Stimulated activated CD8-positive, alpha-beta memory T cell treated with anti-CD3 and anti-CD28 coated beads, Interleukin-7, amount 100 ng/mL, for 48 hours (primary cell): ENCODE measurements around the gene AHDC1.
A peak's percentile ranks its signal among the peaks of the same experiment; 100 is the strongest.

Experiments
- DNase-seq, 2 donors: peaks; one replicate each; pipeline ENCODE4 v3.0.0-alpha.2; 2020; ENCODE audit warnings: low read depth in 1 of 2; ENCODE audit errors: extremely low read depth in 1 of 2

The AHDC1 gene

DNA sequence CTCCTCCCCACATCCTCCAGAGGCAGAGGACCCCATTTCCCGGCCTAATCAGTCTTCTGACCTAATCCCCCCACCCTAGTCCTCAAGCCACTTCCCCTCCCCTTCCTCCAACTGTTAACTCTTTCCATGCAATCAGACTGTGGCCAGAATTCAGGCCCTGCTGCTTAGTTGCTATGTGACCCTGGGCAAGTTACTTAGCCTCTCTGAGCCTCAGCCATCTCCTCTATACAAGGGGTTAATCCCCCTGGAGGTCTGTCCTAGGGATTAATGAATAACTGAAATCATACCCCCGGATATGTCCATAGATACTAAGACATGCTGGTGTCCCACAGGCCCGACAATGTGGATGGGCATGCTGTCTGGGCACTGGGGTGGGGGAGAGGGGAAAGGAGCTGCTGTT is 18.3 kb downstream of the AHDC1 start:
- no peak for DNase-seq

DNA sequence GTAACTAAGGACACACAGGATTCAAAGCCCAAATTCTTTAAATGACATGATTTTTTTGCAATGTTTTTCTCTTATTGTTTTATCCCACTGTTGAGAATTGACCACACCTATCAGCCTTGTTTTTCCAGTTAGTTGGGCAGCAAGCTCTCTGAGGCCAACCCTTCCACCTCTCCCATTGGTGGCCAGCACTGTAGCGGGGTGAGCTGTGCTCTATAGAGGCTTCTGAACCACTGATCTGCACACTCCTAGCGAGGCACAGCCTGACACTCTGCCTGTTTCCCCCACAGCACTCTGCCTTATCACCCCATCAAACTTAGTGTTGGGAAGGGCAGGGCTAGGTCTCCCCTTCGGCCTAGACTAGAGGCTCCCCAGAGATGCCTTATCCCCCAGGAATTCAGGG is 19.5 kb downstream of the AHDC1 start:
- no peak for DNase-seq

DNA sequence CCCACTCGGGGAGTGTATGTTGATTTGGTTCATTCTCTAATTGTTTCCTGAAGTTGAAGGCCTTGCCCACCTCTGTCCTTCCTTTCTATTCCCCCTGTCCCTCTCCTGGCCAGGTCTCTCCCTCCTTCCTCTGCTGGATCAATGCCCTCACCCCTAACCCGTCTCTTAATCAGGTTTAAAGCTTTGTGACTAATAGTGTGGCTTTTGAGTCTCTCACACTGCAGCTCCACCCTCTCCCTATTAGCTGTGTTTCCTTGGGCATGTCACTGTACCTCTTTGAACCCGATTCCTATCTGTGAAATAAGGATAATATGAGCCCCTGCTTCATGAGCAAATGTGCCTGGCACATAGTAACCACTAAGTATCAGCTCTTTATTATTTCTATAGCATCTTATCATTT is 20.5 kb downstream of the AHDC1 start:
- DNase-seq = no peak

DNA sequence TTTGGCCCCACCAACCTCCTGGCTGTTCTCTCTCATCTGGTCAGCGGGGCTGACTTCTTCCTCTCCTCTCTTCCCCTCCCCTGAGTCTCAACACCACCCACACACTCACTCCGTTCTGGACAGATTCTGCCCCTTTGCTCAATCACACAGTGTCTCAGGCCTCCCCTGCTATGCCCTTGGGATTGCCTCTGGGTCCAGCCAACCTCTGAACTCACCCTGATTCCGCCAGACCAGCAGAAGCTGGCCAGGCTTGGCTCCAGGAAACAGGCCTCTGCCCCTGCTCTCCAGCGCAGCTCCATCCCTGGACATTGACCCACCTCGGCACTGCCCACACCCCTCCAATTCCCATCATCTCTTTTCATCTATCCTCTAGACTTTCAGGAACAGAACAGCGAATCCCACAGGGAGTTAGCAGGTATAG is 22.1 kb downstream of the AHDC1 start:
- no peak for DNase-seq

DNA sequence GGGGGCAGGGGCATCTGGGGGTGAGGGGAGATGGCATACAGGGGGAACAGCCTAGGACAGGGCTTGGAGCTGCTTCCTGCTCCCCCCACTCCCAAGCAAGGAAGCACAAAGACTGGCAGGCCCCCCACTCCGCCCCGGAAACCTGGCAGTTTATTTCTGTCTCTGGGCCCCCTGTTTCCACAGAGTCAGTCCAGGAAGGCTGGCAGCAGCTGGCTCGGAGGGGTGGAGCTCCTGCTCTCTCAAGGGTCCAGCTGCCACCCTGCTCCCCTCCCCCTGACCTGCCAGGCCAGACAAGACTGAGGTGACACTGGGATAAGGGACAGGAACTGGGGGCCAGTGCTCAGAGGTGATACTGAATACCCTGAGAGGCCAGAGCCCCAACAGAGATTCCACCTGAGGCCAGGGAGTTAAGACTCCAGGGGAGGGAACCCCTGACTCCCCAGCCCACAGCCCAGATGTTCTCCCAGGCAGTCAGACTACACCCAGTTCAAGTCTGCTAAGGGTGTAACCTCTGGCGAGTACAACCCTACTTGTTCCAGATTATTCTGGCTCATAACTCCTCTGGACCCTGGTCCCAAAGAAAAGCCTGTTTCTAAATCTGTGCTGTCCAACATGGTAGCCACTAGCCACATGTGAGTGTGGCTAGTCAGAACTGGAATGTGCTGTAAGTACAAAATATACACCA is 26.3 kb downstream of the AHDC1 start:
- no peak for DNase-seq

DNA sequence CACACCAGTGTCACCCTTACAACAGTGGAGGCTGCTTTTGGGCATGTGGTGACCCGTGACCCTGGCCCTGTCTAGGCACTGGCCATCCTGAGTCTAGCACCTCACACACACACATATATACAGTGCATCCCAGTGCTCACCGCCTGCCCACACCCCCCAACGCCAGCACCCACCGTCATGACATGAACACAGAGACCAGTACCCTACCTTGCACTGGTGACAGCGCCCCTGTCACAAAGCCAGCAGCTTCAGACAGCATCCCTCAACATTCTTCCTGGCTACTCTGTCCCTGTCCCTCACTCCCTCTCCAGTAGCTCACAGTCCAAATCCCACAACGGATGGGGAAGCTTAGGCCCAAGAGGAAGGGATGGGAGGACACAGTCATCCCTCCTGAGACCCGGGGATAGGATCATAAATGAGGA is 27.1 kb downstream of the AHDC1 start:
- no peak for DNase-seq

DNA sequence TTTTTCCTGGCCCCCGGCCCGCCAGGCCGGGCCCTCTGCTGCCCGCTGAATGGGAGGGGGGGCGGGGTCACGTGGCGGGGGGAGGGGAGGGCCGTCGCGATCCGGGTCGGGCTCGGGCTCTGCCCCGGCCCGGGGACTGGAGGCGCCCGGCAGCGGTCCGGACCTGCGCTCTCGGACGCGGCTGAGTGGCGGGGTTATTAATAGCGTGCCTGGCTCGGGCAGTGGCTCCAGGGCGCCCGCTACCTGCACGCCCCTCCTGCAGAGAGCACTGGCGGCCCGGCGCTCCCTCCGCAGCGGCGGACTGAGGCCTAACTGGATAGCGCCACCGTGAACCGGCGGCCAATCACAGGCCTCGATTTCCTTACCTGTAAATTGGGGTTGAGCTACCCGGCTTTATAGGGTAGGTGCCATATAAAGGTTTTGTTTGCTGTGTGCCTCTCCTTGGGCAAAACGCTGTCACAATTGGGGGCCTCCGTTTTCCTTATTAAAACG is 28.1 kb downstream of the AHDC1 start:
- no peak for DNase-seq

DNA sequence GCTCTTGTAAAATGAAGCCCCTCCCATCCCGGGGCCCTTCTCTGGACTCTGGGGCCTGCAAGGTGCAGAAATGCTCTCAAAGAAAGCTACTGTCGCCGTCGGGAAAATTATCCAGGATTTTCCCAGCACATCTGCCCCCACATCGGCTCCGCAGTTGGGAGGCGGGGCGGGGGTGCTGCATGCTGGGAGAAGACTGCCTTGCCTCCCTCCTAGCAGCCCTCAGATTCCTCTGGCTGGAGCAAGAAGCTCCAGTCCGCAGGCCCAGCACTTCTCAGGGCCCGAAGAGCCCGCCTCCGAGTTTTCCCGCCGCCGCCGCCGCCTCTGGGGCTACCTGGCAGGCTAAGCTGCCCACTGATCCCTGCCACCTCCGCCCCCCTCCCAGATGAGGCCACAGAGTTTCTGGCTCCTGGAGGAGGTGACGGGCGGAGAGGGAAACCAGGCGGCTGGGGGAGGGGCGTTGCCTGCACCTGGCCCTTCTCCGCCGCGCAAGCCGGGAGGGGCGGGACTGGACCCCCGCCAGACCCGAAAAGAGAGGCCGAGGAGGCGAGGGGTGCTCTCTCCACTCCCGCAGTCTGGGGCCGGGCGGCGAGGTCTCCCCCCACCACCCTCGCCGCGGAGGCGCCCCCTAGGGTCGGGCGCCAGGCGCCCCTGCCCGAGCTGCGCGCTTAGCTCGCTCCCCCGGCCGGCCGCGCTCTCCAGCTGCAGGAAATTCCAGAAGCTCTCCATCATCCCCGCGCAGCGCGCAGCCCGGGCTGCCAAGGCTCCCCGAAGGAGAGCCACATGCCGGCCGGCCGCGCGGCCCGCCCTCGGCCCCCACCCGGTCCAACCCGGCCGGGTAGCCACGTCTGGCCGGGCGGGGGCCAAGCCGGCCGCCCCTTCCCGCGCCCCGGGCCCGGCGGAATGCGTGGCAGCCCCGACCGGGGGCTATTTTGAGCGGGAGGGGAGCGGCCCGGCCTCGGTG is 28.8 kb downstream of the AHDC1 start:
- no peak for DNase-seq

DNA sequence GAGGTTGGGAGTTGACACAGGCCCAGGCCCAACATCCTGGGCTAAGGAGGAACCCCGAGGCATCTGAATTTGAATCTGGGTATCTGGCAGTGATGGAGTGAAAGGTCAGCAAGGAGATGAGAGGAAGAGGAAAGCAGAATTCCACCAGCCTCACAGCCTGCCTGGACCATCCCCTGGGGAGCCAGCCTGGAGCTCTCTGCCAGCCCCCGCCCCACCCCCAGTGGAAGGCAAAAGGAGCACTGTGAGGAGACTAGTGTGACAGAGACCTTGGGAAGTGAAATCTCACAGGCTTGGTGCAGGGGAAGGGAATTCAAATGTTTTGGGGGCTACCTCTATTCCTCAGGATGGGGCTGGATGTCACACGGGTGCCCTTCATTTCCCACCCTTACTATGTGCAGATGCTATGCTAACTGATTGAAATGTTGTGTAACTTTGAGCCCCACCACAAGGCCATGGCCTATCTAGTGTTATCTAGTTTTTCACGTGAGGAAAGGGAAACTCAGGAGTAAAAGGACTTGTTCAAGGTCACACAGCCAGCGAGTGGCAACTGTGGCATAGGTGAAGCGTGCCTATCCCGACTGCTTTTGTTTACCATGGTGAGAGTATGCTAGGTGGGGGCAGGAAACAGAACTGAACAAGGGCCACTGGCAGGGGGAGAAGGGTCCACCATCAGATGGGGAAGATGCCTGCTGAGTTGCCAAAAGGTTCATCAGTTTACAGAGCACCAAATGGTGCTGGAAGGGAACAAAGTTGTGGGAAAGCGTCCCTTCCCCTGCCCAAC is 29.8 kb downstream of the AHDC1 start:
- no peak for DNase-seq

DNA sequence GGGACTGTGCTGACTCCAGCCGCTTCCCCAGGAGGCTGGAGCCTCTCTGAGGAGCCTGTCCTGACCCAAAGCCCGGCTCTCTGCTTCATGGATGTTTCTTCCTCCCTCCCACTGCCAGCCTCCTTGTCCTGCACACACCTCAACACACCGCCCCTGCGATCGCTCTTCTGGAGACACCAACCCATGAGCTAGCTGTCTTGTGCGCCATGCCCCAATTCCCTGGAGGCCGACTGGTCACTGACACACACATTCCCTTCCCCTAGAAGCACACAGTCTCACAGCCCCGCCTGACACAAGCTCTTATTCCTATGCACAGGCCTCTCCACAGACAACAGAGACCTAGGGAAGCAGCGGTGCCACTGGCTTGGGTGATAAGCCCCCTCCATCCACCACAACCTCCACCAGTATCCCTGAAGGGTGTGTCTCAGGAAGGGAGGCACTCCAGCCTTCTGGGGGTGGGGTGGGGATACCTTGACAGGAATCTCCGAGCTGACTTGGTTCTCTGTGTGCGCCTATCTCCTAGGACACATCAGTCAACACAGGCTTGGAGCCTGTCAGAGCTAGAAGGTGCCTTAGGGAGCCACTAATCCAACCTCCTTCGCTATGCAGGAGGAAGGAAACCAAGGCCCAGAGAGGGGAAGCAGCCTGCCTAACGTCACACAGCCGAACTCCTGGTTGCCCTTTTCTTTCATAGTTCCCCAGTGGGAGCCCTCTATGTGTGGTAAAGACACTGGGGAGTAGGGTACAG is 31.1 kb downstream of the AHDC1 start:
- no peak for DNase-seq

DNA sequence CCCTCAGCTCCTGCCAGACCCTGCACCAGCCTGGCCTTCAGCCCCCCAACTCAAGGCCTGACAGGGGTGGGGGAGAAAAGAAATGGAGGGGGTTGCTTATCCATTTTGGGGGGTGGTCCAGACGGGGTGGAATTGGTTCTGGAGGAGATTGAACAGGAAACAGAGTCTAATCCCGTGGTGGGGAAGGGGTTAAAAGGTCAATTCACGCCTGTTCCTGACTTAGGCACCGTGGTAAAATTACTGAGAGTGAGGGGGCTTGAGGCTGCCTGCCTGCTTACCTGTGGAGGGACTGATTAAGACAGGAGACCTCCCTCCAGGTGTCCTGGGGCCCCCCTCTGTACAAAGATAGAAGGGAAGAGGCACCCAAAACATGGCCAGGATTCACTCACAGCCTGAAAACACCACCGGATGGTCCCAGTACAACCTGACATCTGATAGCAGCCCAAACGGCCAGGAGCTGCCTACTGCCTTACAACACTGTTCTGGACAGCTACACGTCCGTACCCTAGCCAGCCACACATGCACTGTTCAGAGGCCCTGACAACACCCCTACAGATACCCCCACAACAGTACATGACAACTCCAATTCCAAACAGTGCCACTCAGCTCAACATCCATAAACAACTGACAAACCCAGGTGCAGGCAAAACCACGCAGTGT is 31.8 kb downstream of the AHDC1 start:
- DNase-seq = no peak

DNA sequence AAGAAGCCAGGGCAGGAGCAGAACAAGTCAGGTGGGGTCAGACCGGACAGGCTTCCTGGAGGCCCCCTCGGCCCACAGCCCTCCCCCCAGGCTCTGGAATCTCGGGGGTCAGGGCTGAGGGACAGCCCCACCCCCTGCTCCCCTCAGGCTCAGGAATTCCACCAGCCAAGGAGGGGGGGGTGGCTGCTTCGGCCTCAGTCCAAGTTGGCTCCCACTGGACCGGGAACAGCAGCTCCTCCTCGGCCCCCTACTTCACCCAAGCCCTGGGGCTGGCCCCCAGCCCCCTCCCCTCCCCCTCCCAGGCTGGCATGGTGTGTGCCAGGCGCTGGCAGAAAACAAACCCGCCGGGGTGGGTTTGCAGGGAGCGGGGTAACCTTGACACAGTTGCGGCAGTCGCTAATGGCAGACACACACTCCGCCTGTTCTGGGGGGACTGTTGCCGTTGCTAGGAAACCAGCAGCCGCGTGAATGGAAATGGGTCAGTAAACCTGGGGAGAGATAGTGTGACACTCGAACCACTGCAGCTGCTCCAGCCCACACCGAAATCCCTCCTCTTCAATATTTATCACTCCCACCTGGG is 32.4 kb downstream of the AHDC1 start:
- no peak for DNase-seq

DNA sequence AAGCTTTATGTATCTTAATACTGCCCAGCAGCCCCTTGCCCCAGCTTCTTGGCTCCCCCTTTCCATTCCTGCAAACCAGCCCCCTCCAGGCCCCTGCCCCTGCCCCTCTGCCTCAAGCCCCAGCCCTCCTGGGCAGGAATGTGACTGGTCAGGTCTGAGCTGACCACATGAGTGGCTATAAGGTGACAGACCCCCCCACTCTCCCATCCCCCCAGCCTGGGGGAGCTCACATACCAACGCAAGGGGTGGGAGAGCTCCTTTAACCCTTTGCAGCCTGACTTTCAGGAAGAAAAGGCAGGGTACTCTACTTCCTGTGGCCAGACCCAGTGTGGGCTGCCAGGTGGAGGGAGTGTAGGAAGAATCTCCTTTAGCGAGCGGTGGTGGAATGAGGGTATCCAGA is 33.2 kb downstream of the AHDC1 start:
- no peak for DNase-seq

DNA sequence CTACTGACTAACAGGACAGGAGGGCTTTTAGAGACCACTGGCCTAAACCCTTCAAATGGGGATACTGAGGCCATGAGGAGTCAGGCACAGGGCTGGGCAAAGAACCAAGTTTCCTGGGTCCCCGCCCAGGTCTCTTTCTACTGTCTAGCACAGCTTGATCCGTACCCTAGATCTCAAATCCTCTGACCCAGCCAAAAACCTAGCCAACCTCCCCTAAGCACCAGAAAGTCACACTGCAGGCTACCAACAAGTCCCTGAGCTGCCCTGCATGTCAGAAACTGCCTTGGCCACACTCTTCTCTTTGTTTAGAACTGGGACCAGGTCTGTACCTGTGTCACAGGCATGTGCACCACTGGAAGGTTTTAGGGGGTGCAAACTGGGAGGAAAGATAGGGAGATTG is 33.6 kb downstream of the AHDC1 start:
- no peak for DNase-seq

DNA sequence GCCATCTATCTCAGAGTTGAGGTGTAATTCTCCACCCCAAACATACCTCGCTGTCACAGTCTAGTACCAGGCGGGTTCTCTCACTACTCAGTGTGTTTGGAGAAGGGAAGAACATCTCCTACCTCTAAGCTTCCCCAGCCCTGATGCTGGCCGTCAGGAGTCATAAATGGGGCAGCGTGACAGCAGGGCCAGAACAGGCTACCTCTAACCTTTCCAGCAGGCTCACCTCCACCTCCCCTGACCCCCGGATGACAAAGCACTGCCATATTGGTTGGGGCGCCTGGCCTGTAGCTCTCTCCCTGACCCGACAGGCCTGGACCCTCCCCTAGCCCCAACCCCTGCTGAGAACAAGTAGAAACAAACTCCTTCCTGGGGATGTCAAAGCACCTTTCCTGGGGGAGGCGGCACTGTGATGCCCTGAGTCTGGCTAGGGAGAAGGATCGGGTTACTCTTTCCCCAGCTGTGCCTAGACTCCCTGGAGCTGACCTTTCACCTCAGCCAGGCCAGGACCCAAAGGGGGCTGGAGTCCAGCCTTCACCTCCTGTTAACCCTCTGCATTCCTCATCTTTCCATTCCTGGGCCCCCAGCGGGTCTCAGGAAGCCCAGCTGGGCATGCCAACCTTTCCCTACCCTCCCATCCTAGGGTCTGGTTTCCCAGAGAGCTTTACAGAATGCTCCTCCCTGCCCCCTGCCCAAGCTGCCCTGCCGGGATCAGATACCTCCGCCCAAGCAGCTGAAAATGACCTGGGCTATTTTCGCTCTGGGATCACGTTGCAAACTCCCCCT is 34.2 kb downstream of the AHDC1 start:
- no peak for DNase-seq

DNA sequence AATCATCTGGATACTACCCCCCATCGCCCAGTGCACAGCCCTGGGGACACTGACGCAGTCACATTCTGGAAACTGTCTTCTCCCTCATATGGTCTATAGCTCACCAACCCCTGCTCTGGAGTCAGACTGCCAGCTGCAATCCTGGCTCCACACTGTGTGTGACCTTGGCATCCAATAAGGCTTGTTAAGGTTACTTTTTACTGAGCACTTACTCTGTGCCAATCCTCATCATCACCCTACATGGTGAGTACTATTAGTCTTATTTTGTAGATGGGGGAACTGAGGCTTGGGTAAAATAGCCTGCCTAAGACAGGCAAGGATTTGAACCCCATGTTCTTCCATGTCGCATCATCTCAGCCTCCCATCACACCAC is 34.9 kb downstream of the AHDC1 start:
- no peak for DNase-seq

DNA sequence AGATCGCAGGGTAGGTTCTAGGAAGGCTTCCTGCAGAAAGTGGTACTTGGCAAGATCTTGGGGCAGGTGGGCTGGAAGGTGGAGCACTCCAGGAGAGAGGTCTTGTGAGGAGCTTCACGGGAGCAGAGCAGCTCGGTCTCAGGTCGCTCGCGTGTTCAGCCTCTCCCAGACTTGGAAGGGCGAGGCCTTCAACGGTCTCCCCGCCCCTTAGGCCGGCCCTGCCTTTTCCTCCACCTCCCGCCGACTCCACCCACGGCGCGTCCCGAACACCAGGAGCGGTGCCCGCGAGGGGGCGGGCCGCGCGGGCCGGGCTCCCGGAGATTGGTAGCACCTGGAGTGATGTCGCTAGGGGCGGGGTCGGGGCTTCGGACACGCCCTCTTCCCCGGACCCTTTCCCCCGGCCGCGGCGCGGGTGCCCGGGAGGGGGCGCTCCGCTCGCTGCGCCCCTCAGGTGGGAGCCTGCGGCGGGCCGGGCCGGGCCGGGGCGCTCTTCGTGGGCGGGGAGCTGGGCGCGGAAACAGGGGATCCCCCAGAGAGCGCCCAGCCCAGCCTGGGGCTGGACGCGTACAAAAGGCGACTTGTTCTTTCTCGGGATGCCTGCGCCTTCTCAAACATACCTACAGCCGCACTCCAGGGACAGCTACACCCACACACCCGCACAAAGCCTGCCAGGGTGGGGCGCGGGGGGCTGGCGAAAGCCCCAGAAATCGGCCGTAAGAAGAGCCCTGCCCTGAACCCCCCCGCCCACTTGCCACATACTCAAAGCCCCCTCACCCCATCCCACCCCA is 35.5 kb downstream of the AHDC1 start:
- peak; percentile 89 to 92 for DNase-seq

DNA sequence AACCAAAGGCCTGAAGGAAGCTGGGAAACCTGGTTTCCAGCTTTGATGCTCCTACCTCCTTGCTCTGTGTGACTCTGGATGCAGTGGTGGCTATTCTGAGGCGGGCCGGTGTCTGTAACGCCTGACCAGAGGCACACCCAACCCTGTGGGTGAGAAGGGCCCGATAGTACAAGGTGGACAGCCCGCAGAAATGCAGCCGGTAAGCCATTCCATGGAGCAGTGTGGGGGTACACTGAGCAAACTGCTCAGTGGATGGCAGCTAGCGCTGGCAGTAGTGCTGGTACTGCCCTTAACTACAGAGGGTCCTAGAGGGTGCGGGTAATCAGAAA is 36.0 kb downstream of the AHDC1 start:
- DNase-seq = no peak
